Measurements from ENCODE around the gene LMTK2.
A peak's percentile ranks its signal among the peaks of the same experiment; 100 is the strongest.
"Not testable (repeated sequence)": the region's sequence is repeated elsewhere in the genome, so short reads cannot be mapped to it uniquely, and the experiment has no call there.

Gene LMTK2

GRCh38 chr7:98205162-98205845, 98.6 kb downstream of the LMTK2 start:
- DNase-seq = no peak

- no peak for DNase-seq
Measured at GRCh38 chr7:98206451-98207330, 100.0 kb downstream of the LMTK2 start.

- DNase-seq = no peak
Measured at GRCh38 chr7:98209166-98209920, 102.7 kb downstream of the LMTK2 start.

GRCh38 chr7:98210513-98211220, 104.0 kb downstream of the LMTK2 start:
- no peak for DNase-seq

- peak; percentile 36 for DNase-seq
Measured at GRCh38 chr7:98211221-98211675, 104.6 kb downstream of the LMTK2 start, which contains the start of gene BHLHA15. Gene BHLHA15 (plus strand): TSS chr7:98211439. CDS start chr7:98212310, 871 bp downstream.

GRCh38 chr7:98211676-98212531, 105.2 kb downstream of the LMTK2 start:
- no peak for DNase-seq

- no peak for DNase-seq
Measured at GRCh38 chr7:98212532-98213041, 105.9 kb downstream of the LMTK2 start.

GRCh38 chr7:98213296-98213887, 106.7 kb downstream of the LMTK2 start:
- no peak for DNase-seq

- no peak for DNase-seq
Measured at GRCh38 chr7:98213888-98214810, 107.5 kb downstream of the LMTK2 start.

GRCh38 chr7:98214811-98215321, 108.2 kb downstream of the LMTK2 start:
- no peak for DNase-seq

GRCh38 chr7:98215561-98216495, 109.2 kb downstream of the LMTK2 start:
- DNase-seq = no peak

GRCh38 chr7:98216941-98217622, 110.4 kb downstream of the LMTK2 start:
- no peak for DNase-seq

- no peak for DNase-seq
Measured at GRCh38 chr7:98217623-98218582, 111.2 kb downstream of the LMTK2 start.

- DNase-seq = not testable (repeated sequence)
Measured at GRCh38 chr7:98219382-98219781, 112.7 kb downstream of the LMTK2 start.

GRCh38 chr7:98221611-98222532, 115.2 kb downstream of the LMTK2 start:
- no peak for DNase-seq

Measured in CD4-positive, alpha-beta T cell treated with Interleukin-21 for 1 hour (primary cell).